Endothelial cell of umbilical vein (primary cell): ENCODE measurements around the gene IGSF11. TPM values are rescaled to one million over a fixed set of nuclear protein-coding genes. Genes with fewer than 3 reads are reported as not detected.

Experiments used
- BruUV-seq: library from RNA; stranded (reverse); fragments of 400-500 nt; replicated peaks from 2 replicates; lab custom pipeline; 2021; lab: Mats Ljungman, UMichigan
- CTCF ChIA-PET: fragments of 300-600, 350-600 bp; sonication (Branson Sonifier 250); formaldehyde crosslinking; loops from one replicate; lab custom pipeline; 2021; ENCODE audit warnings: antibody characterized with exemption, inconsistent platforms; lab: Charles Lee
- POLR2A ChIA-PET: fragments of 300-600, 350-600 bp; sonication (Branson Sonifier 250); formaldehyde crosslinking; loops from one replicate; lab custom pipeline; 2021; ENCODE audit warnings: antibody characterized with exemption, inconsistent platforms; lab: Charles Lee
- DNase-seq: peaks from one replicate; pipeline ENCODE4 v3.0.0-alpha.2; 2011; ENCODE audit warnings: low read depth, low spot score
- FAIRE-seq: peaks from 2 replicates; lab custom pipeline; 2011; peaks lifted over from hg19 to GRCh38; lab: Jason Lieb, UNC
- H2AFZ ChIP-seq: 2 replicates; pipeline ENCODE4 v1.6.0; 2012; ENCODE audit warnings: low read depth, low read length, control low read depth, inconsistent platforms
- H3K27ac ChIP-seq: 2 replicates; pipeline ENCODE4 v1.5.1; 2011; ENCODE audit warnings: low read depth, mild to moderate bottlenecking, control low read depth, low read length, moderate library complexity; ENCODE audit not compliant: insufficient read depth
- H3K27me3 ChIP-seq, 2 experiments: 2 replicates each; pipeline versions ENCODE4 v1.6.0 to v1.6.1; 2011; ENCODE audit warnings: low read length in 2 of 2, mixed read lengths in 1 of 2; ENCODE audit not compliant: control insufficient read depth in 2 of 2, insufficient read depth in 2 of 2
- H3K36me3 ChIP-seq, 2 experiments: 2 replicates in 1 of 2; 3 replicates in 1 of 2; pipeline ENCODE4 v1.5.1; 2011; ENCODE audit warnings: low read length in 2 of 2, mild to moderate bottlenecking in 1 of 2, moderate library complexity in 1 of 2; ENCODE audit not compliant: control insufficient read depth in 2 of 2, insufficient read depth in 2 of 2; ENCODE audit errors: extremely low read depth in 1 of 2
- H3K4me1 ChIP-seq: 3 replicates; pipeline ENCODE4 v1.5.1; 2011; ENCODE audit warnings: mild to moderate bottlenecking, low read length; ENCODE audit not compliant: control insufficient read depth, insufficient read depth; ENCODE audit errors: extremely low read depth
- H3K4me2 ChIP-seq: 2 replicates; pipeline ENCODE4 v1.6.1; 2011; ENCODE audit warnings: low read length, control low read depth, mixed read lengths; ENCODE audit not compliant: insufficient read depth
- H3K4me3 ChIP-seq, 3 experiments: fragments of 200-600 bp in 1 of 3; sonication (generic), shearing (Covaris generic) in 1 of 3; replicated peaks in 1 of 3; 2 replicates each; pipeline ENCODE4 v1.5.1; 2011 to 2016; ENCODE audit warnings: control low read depth in 3 of 3, low read length in 3 of 3, mild to moderate bottlenecking in 2 of 3, inconsistent platforms in 1 of 3, low read depth in 1 of 3, moderate library complexity in 1 of 3; ENCODE audit not compliant: insufficient read depth in 1 of 3
- H3K79me2 ChIP-seq: 2 replicates; pipeline ENCODE4 v1.6.0; 2012; ENCODE audit warnings: low read length, inconsistent platforms; ENCODE audit not compliant: control insufficient read depth, insufficient read depth
- H3K9ac ChIP-seq: replicated peaks from 2 replicates; pipeline ENCODE3; 2011; ENCODE audit warnings: low read length, control low read depth; ENCODE audit not compliant: insufficient read depth; ENCODE audit errors: extremely low read depth
- H3K9me1 ChIP-seq: replicated peaks from 3 replicates; pipeline ENCODE4 v1.6.0; 2011; ENCODE audit warnings: mild to moderate bottlenecking, low read length; ENCODE audit not compliant: control insufficient read depth, insufficient read depth; ENCODE audit errors: extremely low read depth
- H3K9me3 ChIP-seq: replicated peaks from 2 replicates; pipeline ENCODE4 v1.5.1; 2012; ENCODE audit warnings: low read length, inconsistent platforms; ENCODE audit not compliant: control insufficient read depth, insufficient read depth
- H4K20me1 ChIP-seq: replicated peaks from 2 replicates; pipeline ENCODE3; 2011; ENCODE audit warnings: mild to moderate bottlenecking, low read length; ENCODE audit not compliant: control insufficient read depth, insufficient read depth; ENCODE audit errors: extremely low read depth
- CTCF ChIP-seq, 2 donors: IDR thresholded peaks; 1 replicate in 1 of 2; 2 replicates in 1 of 2; pipeline ENCODE4 v1.5.1; 2011; ENCODE audit warnings: low read length in 2 of 2, mild to moderate bottlenecking in 2 of 2, moderate library complexity in 2 of 2, control low read depth in 1 of 2, inconsistent platforms in 1 of 2, low read depth in 1 of 2; ENCODE audit not compliant: insufficient read depth in 1 of 2; ENCODE audit errors: extremely low read depth in 1 of 2
- EZH2 ChIP-seq: IDR thresholded peaks from 2 replicates; pipeline ENCODE4 v1.6.1; 2012; ENCODE audit warnings: borderline replicate concordance, low read depth, mild to moderate bottlenecking, moderate library complexity, low read length, inconsistent platforms; ENCODE audit not compliant: severe bottlenecking
- FOS ChIP-seq: IDR thresholded peaks from 2 replicates; pipeline ENCODE4 v1.6.1; 2011; ENCODE audit warnings: mild to moderate bottlenecking, low read length, moderate library complexity, borderline replicate concordance; ENCODE audit not compliant: insufficient read depth
- GATA2 ChIP-seq: IDR thresholded peaks from 2 replicates; pipeline ENCODE4 v1.7.0; 2011; ENCODE audit warnings: low read depth, mild to moderate bottlenecking, moderate library complexity, mixed read lengths, low read length; ENCODE audit not compliant: insufficient read length, insufficient read depth
- JUN ChIP-seq: IDR thresholded peaks from 2 replicates; pipeline ENCODE4 v1.6.1; 2011; ENCODE audit warnings: borderline replicate concordance, low read depth; ENCODE audit not compliant: insufficient read length, insufficient read depth
- dilution Hi-C: fragments of 300-500 bp; cut with MboI; formaldehyde crosslinking; loops from one replicate; pipeline ENCODE4 v1.15.0; 2019; ENCODE audit warnings: low sequenced_read_pairs; ENCODE audit not compliant: extremely low pct_ligation_motif_present
- intact Hi-C: fragments of 100-400 bp; cut with micrococcal nuclease; formaldehyde crosslinking; loops from one replicate; pipeline ENCODE4 v1.10.0; 2022
- polyA plus RNA-seq, 4 experiments: library from polyadenylated mRNA; depleted of rRNA in 3 of 4; stranded (reverse) in 3 of 4; unstranded in 1 of 4; fragments of >200 nt; gene quantifications; 2 replicates each; pipeline versions ENCODE4 v1.2.1 to v1.2.3, GENCODE V29; 2011 to 2012; ENCODE audit warnings: missing spikeins in 1 of 4
- total RNA-seq: library from RNA; stranded (reverse); gene quantifications from 2 replicates; pipeline ENCODE4 v1.2.3, GENCODE V29; 2021
- TF ChIP-seq, protein P1 (sequence below): IDR thresholded peaks from 2 replicates; pipeline ENCODE4 v1.6.1; 2011; ENCODE audit not compliant: insufficient read depth, insufficient read length

Gene IGSF11
- total and polyA plus RNA-seq, 2 donors (not counting 3 experiments of a cell fraction or from before 2014, with no cell fraction given), result not detected

- no peak for FAIRE-seq
- H2AFZ ChIP-seq, result no peak overlapping the region
- no TSS peak for BruUV-seq
- ChIA-PET CTCF (interaction anchor here (0.6 to 1.2 kb wide), 2 partner anchors 79 to 283 kb away, joined by 3 to 4 read pairs; no protein-coding TSS in a partner anchor), POLR2A (no interaction called here)
- no peak overlapping the region for H3K27ac ChIP-seq
- H3K4me1 ChIP-seq, result no peaks in the 10 kb centered on the region
- H3K27me3 ChIP-seq, result no peaks in the 10 kb centered on the region
- intact Hi-C loops (no loop called here), dilution Hi-C loops (no loop called here)
- H3K9me1 ChIP-seq, result no peaks in the 10 kb centered on the region
- TF ChIP-seq JUN, result no peak
- no peaks in the 10 kb centered on the region for H3K36me3 ChIP-seq
- H3K4me3 ChIP-seq, result no peak overlapping the region
- no peak overlapping the region for H3K4me2 ChIP-seq
- H3K79me2 ChIP-seq, result no peaks in the 10 kb centered on the region
- no peak overlapping the region for H3K9ac ChIP-seq
- no peaks in the 10 kb centered on the region for H4K20me1 ChIP-seq
- no peaks in the 10 kb centered on the region for H3K9me3 ChIP-seq
- DNase-seq, result no peak
Measured at GRCh38 chr3:118960876-118961450, 73.7 kb downstream of the IGSF11 start.

DNA sequence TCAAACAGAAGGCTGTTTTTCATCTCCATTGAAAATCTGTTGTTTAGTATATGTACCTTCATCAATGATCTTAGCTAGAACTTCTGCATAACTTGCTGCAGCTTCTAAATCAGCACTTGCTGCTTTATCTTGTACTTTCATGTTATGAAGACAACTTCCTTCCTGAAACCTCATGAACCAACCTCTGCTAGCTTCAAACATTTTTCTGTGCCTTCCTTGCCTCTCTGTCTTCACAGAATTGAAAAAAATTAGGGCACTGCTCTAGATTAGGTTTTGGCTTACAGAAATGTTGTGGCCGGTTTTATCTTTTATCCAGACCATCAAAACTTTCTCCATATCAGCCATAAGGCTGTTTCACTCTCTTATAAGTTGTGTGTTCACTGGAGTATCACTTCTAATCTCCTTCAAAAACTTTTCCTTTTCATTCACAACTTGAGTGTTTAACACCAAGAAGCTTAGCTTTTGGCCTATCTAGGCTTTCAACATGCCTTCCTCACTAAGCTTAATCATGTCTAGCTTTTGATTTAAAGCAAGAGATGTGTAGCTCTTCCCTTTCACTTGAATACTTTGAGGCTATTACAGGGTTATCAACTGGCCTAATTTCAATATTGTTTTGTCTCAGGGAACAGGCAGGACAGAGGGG lies 78.6 kb downstream of the IGSF11 start:
- no peak for DNase-seq
- no peak for FAIRE-seq
- H2AFZ ChIP-seq, result no peak overlapping the region
- H3K9ac ChIP-seq, result no peak overlapping the region
- H3K9me3 ChIP-seq, result no peaks in the 10 kb centered on the region
- no peak overlapping the region for H3K4me2 ChIP-seq
- H4K20me1 ChIP-seq, result no peaks in the 10 kb centered on the region
- H3K27me3 ChIP-seq, result no peaks in the 10 kb centered on the region
- H3K9me1 ChIP-seq, result no peaks in the 10 kb centered on the region
- ChIA-PET CTCF (no interaction called here), POLR2A (no interaction called here)
- H3K79me2 ChIP-seq, result no peaks in the 10 kb centered on the region
- no TSS peak for BruUV-seq
- H3K4me1 ChIP-seq, result no peaks in the 10 kb centered on the region
- H3K27ac ChIP-seq, result no peak overlapping the region
- H3K4me3 ChIP-seq, result no peak overlapping the region
- dilution Hi-C loops (no loop called here), intact Hi-C loops (no loop called here)
- TF ChIP-seq, protein P1, sequence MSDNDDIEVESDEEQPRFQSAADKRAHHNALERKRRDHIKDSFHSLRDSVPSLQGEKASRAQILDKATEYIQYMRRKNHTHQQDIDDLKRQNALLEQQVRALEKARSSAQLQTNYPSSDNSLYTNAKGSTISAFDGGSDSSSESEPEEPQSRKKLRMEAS, result no peak
- TF ChIP-seq CTCF (IDR thresholded peaks at IDR 0.05; ENCODE audit: extremely low read depth in 1 of 2, insufficient read depth in 1 of 2, low read depth in 1 of 2, low read length in 2 of 2) (no peak), GATA2 (no peak), EZH2 (no peak), JUN (no peak), FOS (no peak)
- no peaks in the 10 kb centered on the region for H3K36me3 ChIP-seq
